HepG2 (cell line): Measurements from ENCODE around the gene DCAF6. TPM values are rescaled to one million over a fixed set of nuclear protein-coding genes. Genes with fewer than 3 reads are reported as not detected.

Source experiments
- ATF3 ChIP-seq: sonication (generic); formaldehyde crosslinking; IDR thresholded peaks from 2 replicates; pipeline ENCODE4 v1.4.0; 2020; ENCODE audit warnings: missing genetic modification reagents
- BATF2 ChIP-seq: sonication (generic); formaldehyde crosslinking; IDR thresholded peaks from 2 replicates; pipeline ENCODE4 v1.8.0; 2022; ENCODE audit warnings: mild to moderate bottlenecking, missing genetic modification reagents, moderate library complexity
- CHD4 ChIP-seq: fragments of 200-600 bp; sonication (generic); IDR thresholded peaks from 2 replicates; pipeline ENCODE4 v1.7.0; 2017; ENCODE audit warnings: mild to moderate bottlenecking, low read length, borderline replicate concordance
- DZIP1 ChIP-seq: sonication (generic); formaldehyde crosslinking; IDR thresholded peaks from 2 replicates; pipeline ENCODE4 v1.5.0; 2020; ENCODE audit warnings: mild to moderate bottlenecking, missing genetic modification reagents
- GATA4 ChIP-seq: sonication (generic); IDR thresholded peaks from 2 replicates; pipeline ENCODE4 v1.6.1; 2016; ENCODE audit warnings: antibody characterized with exemption, low read depth, borderline replicate concordance
- HNF4A ChIP-seq: sonication (generic); formaldehyde crosslinking; IDR thresholded peaks from 2 replicates; pipeline ENCODE4 v1.4.0; 2020; ENCODE audit warnings: missing genetic modification reagents
- JUN ChIP-seq: sonication (generic); formaldehyde crosslinking; IDR thresholded peaks from 2 replicates; pipeline ENCODE4 v1.4.0; 2020; ENCODE audit warnings: mild to moderate bottlenecking, missing genetic modification reagents
- KDM5A ChIP-seq: fragments of 200-600 bp; sonication (generic); IDR thresholded peaks from 2 replicates; pipeline ENCODE4 v1.7.0; 2018; ENCODE audit warnings: antibody characterized with exemption, mild to moderate bottlenecking, low read length, borderline replicate concordance
- MAFG ChIP-seq: sonication (generic); formaldehyde crosslinking; IDR thresholded peaks from 2 replicates; pipeline ENCODE4 v1.5.1; 2020; ENCODE audit warnings: mild to moderate bottlenecking, missing genetic modification reagents
- MNT ChIP-seq: fragments of 450-650 bp; IDR thresholded peaks from 2 replicates; pipeline ENCODE4 v1.6.1; 2016
- REPIN1 ChIP-seq: sonication (generic); formaldehyde crosslinking; IDR thresholded peaks from 2 replicates; pipeline ENCODE4 v1.8.0; 2022; ENCODE audit warnings: missing genetic modification reagents, low read depth, mild to moderate bottlenecking, borderline replicate concordance
- SP4 ChIP-seq: sonication (generic); formaldehyde crosslinking; IDR thresholded peaks from 2 replicates; pipeline ENCODE4 v1.8.1; 2023; ENCODE audit warnings: mild to moderate bottlenecking, missing genetic modification reagents
- TP53 ChIP-seq: sonication (generic); formaldehyde crosslinking; conservative IDR thresholded peaks from 2 replicates; pipeline ENCODE4 v1.4.0; 2020; ENCODE audit warnings: missing genetic modification reagents
- U2AF1 ChIP-seq: fragments of 200-400 bp; formaldehyde crosslinking; optimal IDR thresholded peaks from 2 replicates; pipeline ENCODE3; 2017; ENCODE audit warnings: mild to moderate bottlenecking, low read depth, low read length
- YEATS2 ChIP-seq: sonication (generic); formaldehyde crosslinking; IDR thresholded peaks from 2 replicates; pipeline ENCODE4 v1.4.0; 2020; ENCODE audit warnings: missing genetic modification reagents, borderline replicate concordance
- YY1 ChIP-seq: IDR thresholded peaks from 2 replicates; pipeline ENCODE4 v1.6.1; 2011; ENCODE audit warnings: low read length, low read depth, moderate library complexity, mild to moderate bottlenecking; ENCODE audit not compliant: insufficient read depth, insufficient replicate concordance
- ZNF160 ChIP-seq: sonication (generic); formaldehyde crosslinking; IDR thresholded peaks from 2 replicates; pipeline ENCODE4 v1.8.0; 2022; ENCODE audit warnings: mild to moderate bottlenecking, inconsistent platforms, missing genetic modification reagents
- ZNF563 ChIP-seq: sonication (generic); formaldehyde crosslinking; IDR thresholded peaks from 2 replicates; pipeline ENCODE4 v1.8.0; 2022; ENCODE audit warnings: mild to moderate bottlenecking, moderate library complexity, missing genetic modification reagents
- ZNF574 ChIP-seq: sonication (generic); formaldehyde crosslinking; IDR thresholded peaks from 2 replicates; pipeline ENCODE4 v1.4.0; 2020; ENCODE audit warnings: missing genetic modification reagents
- ZNF740 ChIP-seq: sonication (generic); formaldehyde crosslinking; IDR thresholded peaks from 2 replicates; pipeline ENCODE4 v1.4.0; 2020; ENCODE audit warnings: missing genetic modification reagents
- polyA plus RNA-seq, 8 experiments: library from polyadenylated mRNA; depleted of rRNA in 3 of 8; stranded (reverse) in 7 of 8; unstranded in 1 of 8; fragments of >200 nt; fragmentation: Illumina TruSeq in 4 of 8; extraction: Trizol in 4 of 8; gene quantifications; 2 replicates each; pipeline versions ENCODE4 v1.2.1 to v1.2.3, GENCODE V29; 2011 to 2016; ENCODE audit warnings: low read depth in 4 of 8, missing spikeins in 1 of 8, mixed read lengths in 1 of 8; ENCODE audit not compliant: insufficient read depth in 1 of 8
- total RNA-seq, 5 experiments: library from RNA; depleted of rRNA; stranded (reverse); fragments of >200 nt; fragmentation: Illumina TruSeq; extraction: Trizol; gene quantifications; 2 replicates each; pipeline ENCODE4 v1.2.3, GENCODE V29; 2016; ENCODE audit warnings: low read depth in 1 of 5

The DCAF6 gene
- total and polyA plus RNA-seq, 2 of the 13 experiments (the other 11 are each of a cell fraction or from before 2014, with no cell fraction given), result 24.7 to 33.7 TPM

- TF ChIP-seq ZNF160 (CRISPR knock-in tag) (peak; percentile 6; the same call in 1 of the 2 replicates), JUN (0 out of 2 replicates have a peak, but pooled peaks have one; percentile 39), MNT (no peak), TP53 (CRISPR knock-in tag) (0 out of 2 replicates have a peak, but pooled peaks have one; percentile 26), KDM5A (peak; percentile 91), ZNF563 (peak; percentile 82), ZNF740 (CRISPR knock-in tag) (no peak), BATF2 (CRISPR knock-in tag) (no peak), ZNF574 (CRISPR knock-in tag) (peak; percentile 58), YY1 (peak; percentile 98), HNF4A (CRISPR knock-in tag) (peak; percentile 49; the same call in 1 of the 2 replicates), MAFG (CRISPR knock-in tag) (no peak), U2AF1 (peak; percentile 14), YEATS2 (CRISPR knock-in tag) (peak; percentile 77), REPIN1 (CRISPR knock-in tag) (peak; percentile 68), ATF3 (CRISPR knock-in tag) (no peak; the same call in 1 of the 2 replicates), GATA4 (no peak), DZIP1 (CRISPR knock-in tag) (peak; percentile 82; the same call in 1 of the 2 replicates), SP4 (peak; percentile 91), CHD4 (no peak)
Observed at GRCh38 chr1:167936068-167936929, at the start of gene DCAF6 (continued).
